HepG2 (cell line): ENCODE results near the gene GRM8. TPM values are rescaled to one million over a fixed set of nuclear protein-coding genes. Genes with fewer than 3 reads are reported as not detected.

Experiments used
- ATAC-seq: fragments of 200-7000 bp; cut with Tn5 transposase; 3 replicates; pipeline ENCODE4 v1.9.1; 2020; ENCODE audit warnings: mild to moderate bottlenecking, moderate library complexity
- BruUV-seq: library from RNA; stranded (reverse); fragments of 400-500 nt; replicated peaks from 2 replicates; lab custom pipeline; 2021; lab: Mats Ljungman, UMichigan
- CTCF ChIA-PET: fragments of 300-600 bp; formaldehyde crosslinking; extraction: SDS; loops from one replicate; lab custom pipeline; 2021; ENCODE audit warnings: low total read pairs, inconsistent platforms, low intra/inter-chr PET ratio; lab: Yijun Ruan, JAX
- POLR2A ChIA-PET: fragments of 350-600 bp; sonication (Branson Sonifier 250); formaldehyde crosslinking; loops from one replicate; lab custom pipeline; 2020; ENCODE audit warnings: antibody characterized with exemption, inconsistent platforms; lab: Yijun Ruan, JAX
- DNase-seq: peaks from one replicate; pipeline ENCODE4 v3.0.0-alpha.2; 2015; ENCODE audit warnings: low spot score
- FAIRE-seq: peaks from 3 replicates; lab custom pipeline; 2011; peaks lifted over from hg19 to GRCh38; lab: Jason Lieb, UNC
- H2AFZ ChIP-seq: one replicate; pipeline ENCODE4 v1.6.1; 2011; ENCODE audit warnings: low read length, inconsistent platforms
- H3K27ac ChIP-seq: fragments of 300-600 bp; 3 replicates; pipeline ENCODE4 v1.8.0; 2011; ENCODE audit warnings: mixed run types, mild to moderate bottlenecking, mixed read lengths, low read length, inconsistent platforms; ENCODE audit not compliant: insufficient read depth; ENCODE audit errors: extremely low read length
- H3K27me3 ChIP-seq, 2 experiments: fragments of 200-600 bp in 1 of 2; 2 replicates in 1 of 2; 3 replicates in 1 of 2; pipeline versions ENCODE4 v1.6.0 to v1.8.0; 2011; ENCODE audit warnings: low read length in 2 of 2, mild to moderate bottlenecking in 2 of 2, moderate library complexity in 2 of 2, inconsistent platforms in 1 of 2; ENCODE audit not compliant: insufficient read depth in 2 of 2, control insufficient read depth in 1 of 2
- H3K36me3 ChIP-seq, 2 experiments: fragments of 200-600 bp in 1 of 2; replicated peaks in 1 of 2; 2 replicates in 1 of 2; 3 replicates in 1 of 2; pipeline versions ENCODE4 v1.5.1 to v1.8.0; 2011; ENCODE audit warnings: low read length in 2 of 2, inconsistent platforms in 1 of 2; ENCODE audit not compliant: insufficient read depth in 2 of 2, control insufficient read depth in 1 of 2
- H3K4me1 ChIP-seq: 2 replicates; pipeline ENCODE4 v1.5.1; 2012; ENCODE audit warnings: low read length, inconsistent platforms; ENCODE audit not compliant: insufficient read depth
- H3K4me2 ChIP-seq: 2 replicates; pipeline ENCODE4 v1.6.0; 2011; ENCODE audit warnings: low read depth, low read length, inconsistent platforms
- H3K4me3 ChIP-seq, 3 experiments: fragments of 200-600 bp in 1 of 3; sonication (generic), shearing (Covaris generic) in 1 of 3; replicated peaks in 1 of 3; 2 replicates each; pipeline ENCODE4 v1.5.1; 2011 to 2016; ENCODE audit warnings: low read length in 3 of 3, inconsistent platforms in 2 of 3, low read depth in 2 of 3, mild to moderate bottlenecking in 2 of 3, control low read depth in 1 of 3, mixed read lengths in 1 of 3; ENCODE audit not compliant: insufficient read depth in 1 of 3
- H3K79me2 ChIP-seq: one replicate; pipeline ENCODE4 v1.6.1; 2011; ENCODE audit warnings: low read length, inconsistent platforms; ENCODE audit not compliant: insufficient read depth
- H3K9ac ChIP-seq: 2 replicates; pipeline ENCODE4 v1.6.0; 2011; ENCODE audit warnings: mild to moderate bottlenecking, low read depth, low read length, inconsistent platforms; ENCODE audit not compliant: insufficient read depth
- H3K9me3 ChIP-seq: 2 replicates; pipeline ENCODE4 v1.5.1; 2012; ENCODE audit warnings: mild to moderate bottlenecking, low read length
- H4K20me1 ChIP-seq: 2 replicates; pipeline ENCODE4 v1.6.0; 2011; ENCODE audit warnings: inconsistent platforms, mild to moderate bottlenecking, low read length, moderate library complexity; ENCODE audit not compliant: insufficient read depth
- CBX2 ChIP-seq, 2 experiments: fragments of 200-600 bp in 1 of 2; sonication (generic); formaldehyde crosslinking in 1 of 2; IDR thresholded peaks; 2 replicates each; pipeline versions ENCODE4 v1.7.0 to v1.8.1; 2018 to 2022; ENCODE audit warnings: low read depth in 2 of 2, low read length in 1 of 2, mild to moderate bottlenecking in 1 of 2, missing genetic modification reagents in 1 of 2
- E2F2 ChIP-seq: sonication (generic); formaldehyde crosslinking; IDR thresholded peaks from 2 replicates; pipeline ENCODE4 v1.4.0; 2020; ENCODE audit warnings: missing genetic modification reagents, borderline replicate concordance
- HNF1B ChIP-seq: sonication (generic); formaldehyde crosslinking; IDR thresholded peaks from 2 replicates; pipeline ENCODE4 v1.5.1; 2020; ENCODE audit warnings: mild to moderate bottlenecking, moderate library complexity, missing genetic modification reagents
- TFDP1 ChIP-seq: IDR thresholded peaks from 2 replicates; pipeline ENCODE4 v1.6.1; 2016; ENCODE audit warnings: missing compliant biosample characterization, missing genetic modification reagents, borderline replicate concordance
- in situ Hi-C: cut with HindIII; loops from 2 replicates; pipeline ENCODE4 v1.10.0; 2017; ENCODE audit warnings: low pct_unique_long_range_greater_than_20kb; ENCODE audit not compliant: extremely low pct_ligation_motif_present
- intact Hi-C: fragments of 100-400 bp; cut with micrococcal nuclease; formaldehyde crosslinking; loops from one replicate; pipeline ENCODE4 v1.10.0; 2022; ENCODE audit not compliant: unreplicated experiment
- polyA plus RNA-seq, 8 experiments: library from polyadenylated mRNA; depleted of rRNA in 3 of 8; stranded (reverse) in 7 of 8; unstranded in 1 of 8; fragments of >200 nt; fragmentation: Illumina TruSeq in 4 of 8; extraction: Trizol in 4 of 8; gene quantifications; 2 replicates each; pipeline versions ENCODE4 v1.2.1 to v1.2.3, GENCODE V29; 2011 to 2016; ENCODE audit warnings: low read depth in 4 of 8, missing spikeins in 1 of 8, mixed read lengths in 1 of 8; ENCODE audit not compliant: insufficient read depth in 1 of 8
- total RNA-seq, 5 experiments: library from RNA; depleted of rRNA; stranded (reverse); fragments of >200 nt; fragmentation: Illumina TruSeq; extraction: Trizol; gene quantifications; 2 replicates each; pipeline ENCODE4 v1.2.3, GENCODE V29; 2016; ENCODE audit warnings: low read depth in 1 of 5

Gene GRM8
- total and polyA plus RNA-seq, 2 of the 13 experiments (the other 11 are each of a cell fraction or from before 2014, with no cell fraction given): not detected

- no peak overlapping the region for H3K4me3 ChIP-seq
- ChIA-PET POLR2A (no interaction called here), CTCF (no interaction called here)
- H4K20me1 ChIP-seq: no peaks in the 10 kb centered on the region
- in situ Hi-C loops: no loop called here
- H3K9me3 ChIP-seq: no peaks in the 10 kb centered on the region
- TF ChIP-seq TFDP1 (CRISPR knock-in tag) (no peak), HNF1B (CRISPR knock-in tag) (no peak), CBX2 (IDR thresholded peaks at IDR 0.05; ENCODE audit: low read depth, low read length) (no peak), CBX2 (CRISPR knock-in tag; IDR thresholded peaks at IDR 0.05; ENCODE audit: low read depth) (no peak), E2F2 (CRISPR knock-in tag) (no peak)
- H3K4me2 ChIP-seq: no peak overlapping the region
- no peak for DNase-seq
- intact Hi-C loops: no loop called here
- FAIRE-seq: no peak
- no peak overlapping the region for H3K9ac ChIP-seq
- no peaks in the 10 kb centered on the region for H3K79me2 ChIP-seq
- H3K27me3 ChIP-seq: no peaks in the 10 kb centered on the region
- ATAC-seq: no peak
- BruUV-seq: no TSS peak
- no peaks in the 10 kb centered on the region for H3K36me3 ChIP-seq
- H3K27ac ChIP-seq: no peak overlapping the region
- no peak overlapping the region for H2AFZ ChIP-seq
- no peaks in the 10 kb centered on the region for H3K4me1 ChIP-seq
Observed at GRCh38 chr7:126791306-126791705, 461.4 kb downstream of the GRM8 start.
